H1 (cell line): ENCODE data around the gene DMWD. TPM values are rescaled to one million over a fixed set of nuclear protein-coding genes. Genes with fewer than 3 reads are reported as not detected.

Experiments used
- CTCF ChIA-PET: fragments of 300-600 bp; sonication (Branson Sonifier 250); formaldehyde crosslinking; loops from one replicate; lab custom pipeline; 2021; ENCODE audit not compliant: partially characterized antibody; lab: Charles Lee
- POLR2A ChIA-PET: fragments of 300-600 bp; sonication (Branson Sonifier 250); formaldehyde crosslinking; loops from one replicate; lab custom pipeline; 2021; ENCODE audit warnings: inconsistent platforms; ENCODE audit not compliant: partially characterized antibody; lab: Charles Lee
- DNase-seq, 2 experiments: peaks; one replicate each; pipeline versions ENCODE4 v3.0.0 to v3.0.0-alpha.2; 2010 to 2022; ENCODE audit warnings: low spot score in 2 of 2, low read depth in 1 of 2, mixed read lengths in 1 of 2
- FAIRE-seq: peaks from 2 replicates; lab custom pipeline; 2011; peaks lifted over from hg19 to GRCh38; lab: Jason Lieb, UNC
- H2AFZ ChIP-seq: 2 replicates; pipeline ENCODE4 v1.8.1; 2012; ENCODE audit warnings: low read length, inconsistent platforms
- H2AK5ac ChIP-seq: 2 replicates; pipeline ENCODE4 v1.6.1; 2013; ENCODE audit warnings: low read depth, low read length
- H2BK120ac ChIP-seq: replicated peaks from 2 replicates; pipeline ENCODE3; 2013; ENCODE audit warnings: low read depth, low read length, inconsistent platforms
- H2BK12ac ChIP-seq: 2 replicates; pipeline ENCODE4 v1.6.1; 2013; ENCODE audit warnings: low read depth, low read length
- H2BK15ac ChIP-seq: 2 replicates; pipeline ENCODE4 v1.6.1; 2013; ENCODE audit warnings: low read length
- H2BK20ac ChIP-seq: 2 replicates; pipeline ENCODE4 v1.6.1; 2013; ENCODE audit warnings: low read length
- H2BK5ac ChIP-seq: 2 replicates; pipeline ENCODE4 v1.6.1; 2013; ENCODE audit warnings: low read depth, low read length
- H3K14ac ChIP-seq: 2 replicates; pipeline ENCODE4 v1.6.1; 2013; ENCODE audit warnings: inconsistent platforms; ENCODE audit not compliant: insufficient read length
- H3K18ac ChIP-seq: 2 replicates; pipeline ENCODE4 v1.6.1; 2013; ENCODE audit warnings: low read length; ENCODE audit errors: extremely low read depth
- H3K23ac ChIP-seq: 2 replicates; pipeline ENCODE4 v1.6.1; 2013; ENCODE audit warnings: inconsistent platforms; ENCODE audit not compliant: insufficient read length
- H3K23me2 ChIP-seq: 2 replicates; pipeline ENCODE4 v1.6.1; 2013; ENCODE audit warnings: low read depth, low read length
- H3K27ac ChIP-seq: 2 replicates; pipeline ENCODE4 v1.6.1; 2011; ENCODE audit warnings: low read depth, low read length, inconsistent platforms
- H3K27me3 ChIP-seq, 4 experiments: replicated peaks in 1 of 4; 1 replicate in 1 of 4; 2 replicates in 3 of 4; pipeline versions ENCODE4 v1.6.1 to v1.8.1; 2011 to 2013; ENCODE audit warnings: low read length in 3 of 4, mild to moderate bottlenecking in 3 of 4, inconsistent platforms in 2 of 4, mixed read lengths in 2 of 4, moderate library complexity in 1 of 4; ENCODE audit not compliant: control insufficient read depth in 3 of 4, insufficient read depth in 3 of 4; ENCODE audit errors: extremely low read depth in 1 of 4
- H3K36me3 ChIP-seq, 4 experiments: 2 replicates each; pipeline versions ENCODE4 v1.6.1 to v1.8.1; 2011 to 2013; ENCODE audit warnings: mild to moderate bottlenecking in 4 of 4, low read length in 3 of 4, moderate library complexity in 2 of 4, control low read depth in 1 of 4, inconsistent platforms in 1 of 4; ENCODE audit not compliant: insufficient read depth in 4 of 4, control insufficient read depth in 2 of 4
- H3K4ac ChIP-seq: replicated peaks from 2 replicates; pipeline ENCODE3; 2013; ENCODE audit warnings: low read length, low read depth, mixed read lengths, inconsistent platforms; ENCODE audit not compliant: insufficient read length
- H3K4me1 ChIP-seq, 4 experiments: replicated peaks in 1 of 4; 1 replicate in 1 of 4; 2 replicates in 3 of 4; pipeline versions ENCODE4 v1.6.1 to v1.8.1; 2011 to 2013; ENCODE audit warnings: low read length in 3 of 4, inconsistent platforms in 2 of 4, mixed read lengths in 1 of 4; ENCODE audit not compliant: insufficient read depth in 4 of 4, control insufficient read depth in 3 of 4
- H3K4me2 ChIP-seq, 2 experiments: 2 replicates each; pipeline versions ENCODE4 v1.6.1 to v1.8.1; 2011 to 2013; ENCODE audit warnings: low read depth in 2 of 2, low read length in 2 of 2, control low read depth in 1 of 2, inconsistent platforms in 1 of 2, mild to moderate bottlenecking in 1 of 2; ENCODE audit not compliant: insufficient read depth in 1 of 2
- H3K4me3 ChIP-seq, 4 experiments: fragments of 200-600, 300-600 bp in 1 of 4; sonication (generic), shearing (Covaris generic), sonication (Bioruptor Twin) in 1 of 4; 2 replicates each; pipeline versions ENCODE4 v1.5.1 to v1.8.1; 2011 to 2016; ENCODE audit warnings: low read length in 4 of 4, low read depth in 3 of 4, control low read depth in 2 of 4, inconsistent platforms in 2 of 4, mild to moderate bottlenecking in 2 of 4, mixed read lengths in 1 of 4, moderate library complexity in 1 of 4; ENCODE audit not compliant: insufficient read depth in 2 of 4; ENCODE audit errors: extremely low read depth in 1 of 4
- H3K56ac ChIP-seq: replicated peaks from 2 replicates; pipeline ENCODE3; 2013; ENCODE audit warnings: low read depth, mild to moderate bottlenecking, mixed read lengths, low read length, inconsistent platforms; ENCODE audit not compliant: insufficient read length
- H3K79me1 ChIP-seq: 2 replicates; pipeline ENCODE4 v1.6.1; 2013; ENCODE audit warnings: low read depth, low read length, control low read depth
- H3K79me2 ChIP-seq, 2 experiments: 2 replicates each; pipeline versions ENCODE4 v1.6.1 to v1.8.1; 2012 to 2013; ENCODE audit warnings: low read length in 2 of 2, mild to moderate bottlenecking in 2 of 2, inconsistent platforms in 1 of 2; ENCODE audit not compliant: insufficient read depth in 2 of 2, control insufficient read depth in 1 of 2
- H3K9ac ChIP-seq, 4 experiments: replicated peaks in 1 of 4; 1 replicate in 1 of 4; 2 replicates in 3 of 4; pipeline versions ENCODE4 v1.6.1 to v1.8.1; 2011 to 2013; ENCODE audit warnings: low read depth in 3 of 4, low read length in 3 of 4, control low read depth in 2 of 4, mild to moderate bottlenecking in 2 of 4, moderate library complexity in 2 of 4, inconsistent platforms in 1 of 4; ENCODE audit errors: extremely low read depth in 1 of 4
- H3K9me3 ChIP-seq, 2 experiments: 2 replicates each; pipeline versions ENCODE4 v1.6.1 to v1.8.1; 2012 to 2013; ENCODE audit warnings: mild to moderate bottlenecking in 2 of 2, moderate library complexity in 2 of 2, control low read depth in 1 of 2, inconsistent platforms in 1 of 2, low read depth in 1 of 2, low read length in 1 of 2, mixed read lengths in 1 of 2; ENCODE audit not compliant: insufficient read depth in 2 of 2
- H4K20me1 ChIP-seq, 2 experiments: replicated peaks in 1 of 2; 2 replicates each; pipeline versions ENCODE3 to v1.8.1; 2011 to 2013; ENCODE audit warnings: inconsistent platforms in 2 of 2, low read length in 2 of 2, mild to moderate bottlenecking in 1 of 2; ENCODE audit not compliant: insufficient read depth in 2 of 2, control insufficient read depth in 1 of 2
- H4K5ac ChIP-seq: 2 replicates; pipeline ENCODE4 v1.6.1; 2013; ENCODE audit warnings: low read length, low read depth, mixed read lengths, inconsistent platforms; ENCODE audit not compliant: insufficient read length
- H4K8ac ChIP-seq: 2 replicates; pipeline ENCODE4 v1.8.0; 2013; ENCODE audit warnings: mild to moderate bottlenecking, moderate library complexity, low read length, inconsistent platforms; ENCODE audit not compliant: insufficient read depth; ENCODE audit errors: extremely low read depth
- H4K91ac ChIP-seq: replicated peaks from 2 replicates; pipeline ENCODE3; 2013; ENCODE audit warnings: low read length, mixed read lengths, inconsistent platforms; ENCODE audit not compliant: insufficient read length
- BCL11A ChIP-seq, 2 experiments: IDR thresholded peaks; one replicate each; pipeline ENCODE4 v1.6.1; 2011; ENCODE audit warnings: low read depth in 2 of 2, low read length in 2 of 2, mild to moderate bottlenecking in 2 of 2
- EZH2 ChIP-seq: fragments of 200-600 bp; sonication (generic); IDR thresholded peaks from 2 replicates; pipeline ENCODE4 v1.7.1; 2012; ENCODE audit warnings: low read depth, mild to moderate bottlenecking, moderate library complexity, low read length, inconsistent platforms; ENCODE audit not compliant: severe bottlenecking
- GTF2F1 ChIP-seq: IDR thresholded peaks from 2 replicates; pipeline ENCODE4 v1.6.1; 2012; ENCODE audit warnings: low read depth, low read length, improper control_type of control experiment, borderline replicate concordance
- KDM1A ChIP-seq: fragments of 200-600, 300-600 bp; sonication (generic); IDR thresholded peaks from 2 replicates; pipeline ENCODE4 v1.7.1; 2016; ENCODE audit warnings: mild to moderate bottlenecking, low read length, borderline replicate concordance
- PHF8 ChIP-seq: fragments of 200-600 bp; sonication (generic); conservative IDR thresholded peaks from 2 replicates; pipeline ENCODE4 v1.7.1; 2012; ENCODE audit warnings: low read depth, mild to moderate bottlenecking, inconsistent platforms, low read length, moderate library complexity
- POLR2A ChIP-seq, 2 experiments: IDR thresholded peaks; 1 replicate in 1 of 2; 2 replicates in 1 of 2; pipeline ENCODE4 v1.6.1; 2011; ENCODE audit warnings: low read depth in 2 of 2, low read length in 2 of 2, mild to moderate bottlenecking in 2 of 2; ENCODE audit errors: control extremely low read depth in 1 of 2
- RXRA ChIP-seq: IDR thresholded peaks from 2 replicates; pipeline ENCODE4 v1.6.1; 2011; ENCODE audit warnings: low read depth, mild to moderate bottlenecking, low read length, moderate library complexity; ENCODE audit not compliant: insufficient read depth
- SIN3A ChIP-seq, 2 experiments: IDR thresholded peaks in 1 of 2; conservative IDR thresholded peaks in 1 of 2; 2 replicates each; pipeline ENCODE4 v1.6.1; 2011 to 2012; ENCODE audit warnings: low read length in 2 of 2, improper control_type of control experiment in 1 of 2, low read depth in 1 of 2, mild to moderate bottlenecking in 1 of 2
- WGBS, 2 experiments: shearing (Covaris generic) in 1 of 2; methylation state at CpG; one replicate each; pipeline versions ENCODE4 v1.1.6 to v1.1.7; 2013 to 2015; ENCODE audit warnings: low lambda C conversion rate in 2 of 2, mixed read lengths in 2 of 2, inconsistent platforms in 1 of 2, low coverage in 1 of 2, missing lambda C conversion rate in 1 of 2; ENCODE audit not compliant: insufficient replicate concordance in 2 of 2, insufficient coverage in 1 of 2, insufficient read length in 1 of 2; ENCODE audit errors: extremely low coverage in 1 of 2, missing lambda C conversion rate in 1 of 2; 5-methylcytosine and 5-hydroxymethylcytosine counted together
- polyA plus RNA-seq, 7 experiments: library from polyadenylated mRNA; depleted of rRNA in 3 of 7; stranded (reverse) in 5 of 7; unstranded in 2 of 7; fragments of >200 nt in 5 of 7; fragments of 200-250 nt in 2 of 7; gene quantifications; 1 replicate in 5 of 7; 2 replicates in 1 of 7; 4 replicates in 1 of 7; pipeline versions ENCODE4 v1.2.1 to v1.2.3, GENCODE V29; 2011 to 2013; ENCODE audit warnings: missing spikeins in 2 of 7, mixed read lengths in 2 of 7
- total RNA-seq: library from RNA; stranded (reverse); fragmentation: NEBNext Ultra II Directional; extraction: Animal tissue kit (Norgen Biotek cat#: 25700); gene quantifications from 2 replicates; pipeline ENCODE4 v1.2.1, GENCODE V29; 2021
- TF ChIP-seq, protein P1 (sequence below): IDR thresholded peaks from 2 replicates; pipeline ENCODE4 v1.6.1; 2011; ENCODE audit warnings: low read length, improper control_type of control experiment
- TF ChIP-seq, protein P2 (sequence below): IDR thresholded peaks from 2 replicates; pipeline ENCODE4 v1.6.1; 2012; ENCODE audit warnings: inconsistent platforms

DMWD gene
- total and polyA plus RNA-seq, 2 of the 8 experiments (the other 6 are each of a cell fraction or from before 2014, with no cell fraction given) = 13.6 to 41.0 TPM

DNA sequence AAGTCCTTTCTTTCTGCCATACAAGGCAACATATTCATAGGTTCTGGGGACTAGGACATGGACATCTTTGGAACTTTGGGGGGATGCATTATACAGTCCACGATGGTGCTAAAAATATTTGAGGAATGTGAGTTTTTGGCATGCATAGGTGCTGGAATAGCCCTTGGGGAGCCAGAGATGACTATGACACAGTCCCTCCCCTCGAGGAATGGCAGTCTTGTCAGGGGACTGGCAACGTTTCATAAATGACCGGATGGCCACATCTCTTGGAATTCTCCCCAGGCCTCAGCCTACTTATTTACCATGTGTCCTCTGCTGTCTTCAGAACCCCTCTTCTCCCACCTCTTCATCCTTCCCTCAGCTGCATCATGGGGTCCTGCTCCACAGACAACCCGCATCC, 45.8 kb downstream of the DMWD start:
- Histone ChIP-seq H3K27me3 (no peaks in the 10 kb centered on the region; a peak in 1 of 7 replicates), H3K14ac (no peak overlapping the region), H3K9me3 (no peaks in the 10 kb centered on the region), H3K36me3 (no peaks in the 10 kb centered on the region), H2BK20ac (no peak overlapping the region), H3K9ac (no peak overlapping the region), H2AK5ac (no peak overlapping the region), H2BK12ac (no peak overlapping the region), H2BK5ac (no peak overlapping the region), H4K91ac (no peak overlapping the region), H3K56ac (no peak overlapping the region), H2BK120ac (no peak overlapping the region), H2AFZ (no peak overlapping the region), H3K4me2 (no peak overlapping the region), H4K20me1 (no peaks in the 10 kb centered on the region), H3K27ac (no peak overlapping the region), H3K4ac (no peak overlapping the region), H3K79me2 (no peaks in the 10 kb centered on the region), H3K23ac (no peak overlapping the region), H3K23me2 (no peaks in the 10 kb centered on the region), H4K8ac (no peak overlapping the region), H4K5ac (no peak overlapping the region), H3K4me3 (no peak overlapping the region), H3K79me1 (no peaks in the 10 kb centered on the region), H2BK15ac (no peak overlapping the region), H3K18ac (no peak overlapping the region), H3K4me1 (no peaks in the 10 kb centered on the region)
- 89% methylated on average over 5 of the region's 5 CpGs; no CpG with 5 or more reads in 1 of the 2 experiments for WGBS, 2 experiments
- FAIRE-seq (no peak), DNase-seq (no peak)
- no peak for TF ChIP-seq PHF8
- TF ChIP-seq POLR2A (IDR thresholded peaks at IDR 0.05; ENCODE audit: control extremely low read depth in 1 of 2, low read depth in 2 of 2, low read length in 2 of 2) = no peak
- TF ChIP-seq, protein P1, sequence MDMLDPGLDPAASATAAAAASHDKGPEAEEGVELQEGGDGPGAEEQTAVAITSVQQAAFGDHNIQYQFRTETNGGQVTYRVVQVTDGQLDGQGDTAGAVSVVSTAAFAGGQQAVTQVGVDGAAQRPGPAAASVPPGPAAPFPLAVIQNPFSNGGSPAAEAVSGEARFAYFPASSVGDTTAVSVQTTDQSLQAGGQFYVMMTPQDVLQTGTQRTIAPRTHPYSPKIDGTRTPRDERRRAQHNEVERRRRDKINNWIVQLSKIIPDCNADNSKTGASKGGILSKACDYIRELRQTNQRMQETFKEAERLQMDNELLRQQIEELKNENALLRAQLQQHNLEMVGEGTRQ = no peak
- TF ChIP-seq GTF2F1 = no peak
- no peak for TF ChIP-seq EZH2
- TF ChIP-seq SIN3A (conservative IDR thresholded peaks at IDR 0.05 in 1 of 2, IDR thresholded peaks at IDR 0.05 in 1 of 2; ENCODE audit: low read depth in 1 of 2, low read length in 2 of 2) = no peak
- TF ChIP-seq, protein P2, sequence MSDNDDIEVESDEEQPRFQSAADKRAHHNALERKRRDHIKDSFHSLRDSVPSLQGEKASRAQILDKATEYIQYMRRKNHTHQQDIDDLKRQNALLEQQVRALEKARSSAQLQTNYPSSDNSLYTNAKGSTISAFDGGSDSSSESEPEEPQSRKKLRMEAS = no peak
- no peak for TF ChIP-seq KDM1A
- no peak for TF ChIP-seq RXRA
- TF ChIP-seq BCL11A (IDR thresholded peaks at IDR 0.05; ENCODE audit: low read depth in 2 of 2, low read length in 2 of 2) = no peak
- ChIA-PET POLR2A (interaction anchor here (1.6 kb wide), 1 partner anchor 23 kb away, joined by 5 read pairs; the partner anchor contains the start of gene SIX5), CTCF (no interaction called here)
